HL-60 (cell line): ENCODE results near the gene HOMER1.

Source experiments
- DNase-seq, 2 experiments: peaks; one replicate each; pipeline ENCODE4 v3.0.0-alpha.2; 2010 to 2020; ENCODE audit warnings: low read depth in 1 of 2, low spot score in 1 of 2
- H3K27ac ChIP-seq: fragments of 250-450 bp; sonication (Bioruptor Pico); replicated peaks from 2 replicates; pipeline ENCODE4 v1.5.1; 2020; ENCODE audit warnings: mild to moderate bottlenecking, moderate library complexity
- H3K27me3 ChIP-seq: fragments of 250-450 bp; sonication (Bioruptor Pico); 2 replicates; pipeline ENCODE4 v1.5.1; 2021; ENCODE audit warnings: mild to moderate bottlenecking, moderate library complexity; ENCODE audit not compliant: insufficient read depth, poor library complexity, severe bottlenecking
- H3K4me3 ChIP-seq: replicated peaks from 2 replicates; pipeline ENCODE4 v1.5.1; 2011; ENCODE audit warnings: mild to moderate bottlenecking, control low read depth, low read length; ENCODE audit not compliant: insufficient read depth
- GABPA ChIP-seq: IDR thresholded peaks from 2 replicates; pipeline ENCODE4 v1.6.1; 2012; ENCODE audit warnings: low read depth
- POLR2AphosphoS5 ChIP-seq: IDR thresholded peaks from 2 replicates; pipeline ENCODE4 v1.6.1; 2012; ENCODE audit warnings: low read depth
- SPI1 ChIP-seq: IDR thresholded peaks from 2 replicates; pipeline ENCODE4 v1.6.1; 2012; ENCODE audit warnings: low read depth, mild to moderate bottlenecking, borderline replicate concordance
- TF ChIP-seq, protein P1 (sequence below): IDR thresholded peaks from one replicate; pipeline ENCODE4 v1.5.1; 2011; ENCODE audit warnings: low read length, control low read depth, inconsistent platforms; ENCODE audit not compliant: insufficient read depth
- TF ChIP-seq, protein P2 (sequence below): IDR thresholded peaks from 2 replicates; pipeline ENCODE4 v1.6.1; 2012; ENCODE audit warnings: low read depth; ENCODE audit not compliant: insufficient replicate concordance

Gene HOMER1

DNA sequence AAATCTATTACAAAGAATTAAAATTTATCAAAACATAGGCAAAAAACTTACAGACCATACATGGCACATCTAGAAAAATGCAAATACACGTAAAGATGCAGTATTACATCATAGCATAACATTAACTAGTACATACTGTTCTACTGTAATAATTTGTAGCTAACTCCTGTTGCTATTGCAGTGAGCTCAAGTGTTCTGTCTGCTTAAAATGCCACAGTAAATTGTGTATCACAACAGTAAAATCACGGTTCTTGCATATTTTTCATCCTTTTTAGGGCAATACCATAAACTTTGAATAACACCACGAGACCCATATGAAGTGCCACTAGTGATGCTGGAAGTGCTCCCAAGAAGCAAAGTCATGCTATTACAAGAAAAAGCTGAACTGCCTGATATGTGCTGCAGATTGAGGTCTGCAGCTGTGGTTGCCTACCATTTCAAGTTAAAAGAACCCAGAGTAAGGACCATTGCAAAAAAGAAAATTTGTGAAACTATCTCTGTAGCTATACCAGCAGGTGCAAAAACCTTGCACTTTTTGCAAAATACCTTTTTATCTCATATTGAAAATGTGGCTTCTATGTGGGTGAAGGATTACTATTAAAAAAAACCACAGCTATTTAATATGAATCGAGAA lies 14.2 kb downstream of the HOMER1 start:
- H3K27ac ChIP-seq: no peak overlapping the region
- H3K27me3 ChIP-seq: no peaks in the 10 kb centered on the region
- H3K4me3 ChIP-seq: no peak overlapping the region
- TF ChIP-seq GABPA (no peak), POLR2AphosphoS5 (no peak), SPI1 (no peak)
- TF ChIP-seq, protein P1, sequence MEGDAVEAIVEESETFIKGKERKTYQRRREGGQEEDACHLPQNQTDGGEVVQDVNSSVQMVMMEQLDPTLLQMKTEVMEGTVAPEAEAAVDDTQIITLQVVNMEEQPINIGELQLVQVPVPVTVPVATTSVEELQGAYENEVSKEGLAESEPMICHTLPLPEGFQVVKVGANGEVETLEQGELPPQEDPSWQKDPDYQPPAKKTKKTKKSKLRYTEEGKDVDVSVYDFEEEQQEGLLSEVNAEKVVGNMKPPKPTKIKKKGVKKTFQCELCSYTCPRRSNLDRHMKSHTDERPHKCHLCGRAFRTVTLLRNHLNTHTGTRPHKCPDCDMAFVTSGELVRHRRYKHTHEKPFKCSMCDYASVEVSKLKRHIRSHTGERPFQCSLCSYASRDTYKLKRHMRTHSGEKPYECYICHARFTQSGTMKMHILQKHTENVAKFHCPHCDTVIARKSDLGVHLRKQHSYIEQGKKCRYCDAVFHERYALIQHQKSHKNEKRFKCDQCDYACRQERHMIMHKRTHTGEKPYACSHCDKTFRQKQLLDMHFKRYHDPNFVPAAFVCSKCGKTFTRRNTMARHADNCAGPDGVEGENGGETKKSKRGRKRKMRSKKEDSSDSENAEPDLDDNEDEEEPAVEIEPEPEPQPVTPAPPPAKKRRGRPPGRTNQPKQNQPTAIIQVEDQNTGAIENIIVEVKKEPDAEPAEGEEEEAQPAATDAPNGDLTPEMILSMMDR: no peak
- TF ChIP-seq, protein P2, sequence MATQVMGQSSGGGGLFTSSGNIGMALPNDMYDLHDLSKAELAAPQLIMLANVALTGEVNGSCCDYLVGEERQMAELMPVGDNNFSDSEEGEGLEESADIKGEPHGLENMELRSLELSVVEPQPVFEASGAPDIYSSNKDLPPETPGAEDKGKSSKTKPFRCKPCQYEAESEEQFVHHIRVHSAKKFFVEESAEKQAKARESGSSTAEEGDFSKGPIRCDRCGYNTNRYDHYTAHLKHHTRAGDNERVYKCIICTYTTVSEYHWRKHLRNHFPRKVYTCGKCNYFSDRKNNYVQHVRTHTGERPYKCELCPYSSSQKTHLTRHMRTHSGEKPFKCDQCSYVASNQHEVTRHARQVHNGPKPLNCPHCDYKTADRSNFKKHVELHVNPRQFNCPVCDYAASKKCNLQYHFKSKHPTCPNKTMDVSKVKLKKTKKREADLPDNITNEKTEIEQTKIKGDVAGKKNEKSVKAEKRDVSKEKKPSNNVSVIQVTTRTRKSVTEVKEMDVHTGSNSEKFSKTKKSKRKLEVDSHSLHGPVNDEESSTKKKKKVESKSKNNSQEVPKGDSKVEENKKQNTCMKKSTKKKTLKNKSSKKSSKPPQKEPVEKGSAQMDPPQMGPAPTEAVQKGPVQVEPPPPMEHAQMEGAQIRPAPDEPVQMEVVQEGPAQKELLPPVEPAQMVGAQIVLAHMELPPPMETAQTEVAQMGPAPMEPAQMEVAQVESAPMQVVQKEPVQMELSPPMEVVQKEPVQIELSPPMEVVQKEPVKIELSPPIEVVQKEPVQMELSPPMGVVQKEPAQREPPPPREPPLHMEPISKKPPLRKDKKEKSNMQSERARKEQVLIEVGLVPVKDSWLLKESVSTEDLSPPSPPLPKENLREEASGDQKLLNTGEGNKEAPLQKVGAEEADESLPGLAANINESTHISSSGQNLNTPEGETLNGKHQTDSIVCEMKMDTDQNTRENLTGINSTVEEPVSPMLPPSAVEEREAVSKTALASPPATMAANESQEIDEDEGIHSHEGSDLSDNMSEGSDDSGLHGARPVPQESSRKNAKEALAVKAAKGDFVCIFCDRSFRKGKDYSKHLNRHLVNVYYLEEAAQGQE: no peak
- no peak for DNase-seq

DNA sequence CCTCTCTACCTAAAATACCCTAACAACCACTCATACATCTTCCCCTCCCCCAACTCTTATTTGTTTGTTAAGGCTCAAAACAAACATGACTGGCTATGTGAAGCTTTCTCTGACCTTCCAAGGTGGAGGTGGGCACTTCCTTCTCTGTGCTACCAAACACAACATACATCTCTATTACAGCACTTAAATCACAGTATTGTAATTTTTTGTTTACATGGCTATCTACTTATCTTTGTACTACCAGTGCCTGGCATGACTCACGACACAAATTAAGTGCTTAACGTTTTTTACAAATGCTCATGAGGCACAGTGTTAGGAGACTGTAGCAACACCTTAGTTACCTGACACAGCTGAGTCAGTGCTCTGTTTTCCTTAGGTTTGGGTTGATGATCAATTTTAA lies 18.6 kb downstream of the HOMER1 start:
- no peak for TF ChIP-seq GABPA
- TF ChIP-seq SPI1: no peak
- TF ChIP-seq, protein P2: no peak
- no peak for TF ChIP-seq POLR2AphosphoS5
- TF ChIP-seq, protein P1: no peak
- Histone ChIP-seq H3K4me3 (no peak overlapping the region), H3K27ac (no peak overlapping the region), H3K27me3 (no peaks in the 10 kb centered on the region)
- no peak for DNase-seq

DNA sequence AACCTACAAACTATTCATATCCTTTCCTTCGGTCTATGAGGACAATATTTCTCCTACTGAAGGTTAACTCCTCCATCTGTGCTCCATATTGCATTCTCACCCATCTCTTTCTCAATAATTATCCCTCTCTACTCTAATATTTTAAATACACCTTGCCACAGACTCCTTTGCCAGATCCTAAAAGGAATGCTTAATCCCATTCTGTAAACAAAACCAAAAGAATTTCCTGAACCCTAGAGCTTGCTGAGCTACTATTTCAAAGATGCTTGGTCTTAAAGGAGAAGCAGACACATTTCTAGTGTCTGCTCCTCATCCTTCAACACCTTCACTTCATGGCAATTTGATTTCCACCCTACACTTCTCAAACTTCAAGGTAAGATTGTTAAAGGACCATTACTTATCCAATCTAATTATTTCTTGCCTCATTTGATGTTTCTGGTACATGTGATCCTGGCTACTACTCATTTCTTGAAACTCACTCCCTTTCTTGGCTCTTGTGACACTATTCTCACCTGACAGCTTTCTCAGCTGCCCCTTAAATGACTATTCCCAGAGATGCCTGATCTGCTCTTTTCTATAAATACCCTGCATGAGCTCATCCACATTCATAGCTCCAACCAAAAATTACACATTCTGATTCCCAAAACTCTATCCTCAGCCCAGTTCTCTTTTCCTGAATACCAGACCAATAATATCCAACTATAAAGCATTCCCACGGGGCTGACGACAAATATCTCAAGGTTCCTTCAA lies 20.2 kb downstream of the HOMER1 start:
- Histone ChIP-seq H3K27me3 (no peaks in the 10 kb centered on the region), H3K4me3 (no peak overlapping the region), H3K27ac (no peak overlapping the region)
- TF ChIP-seq, protein P1: no peak
- TF ChIP-seq, protein P2: no peak
- TF ChIP-seq SPI1: no peak
- TF ChIP-seq GABPA: no peak
- TF ChIP-seq POLR2AphosphoS5: no peak
- DNase-seq: no peak
